Kidney glomerular epithelial cell (primary cell): ENCODE measurements around the gene FAM186B.

ENCODE experiments used
- DNase-seq: peaks from one replicate; lab custom pipeline; 2025; lab: John Stamatoyannopoulos, UW

Gene FAM186B

DNA sequence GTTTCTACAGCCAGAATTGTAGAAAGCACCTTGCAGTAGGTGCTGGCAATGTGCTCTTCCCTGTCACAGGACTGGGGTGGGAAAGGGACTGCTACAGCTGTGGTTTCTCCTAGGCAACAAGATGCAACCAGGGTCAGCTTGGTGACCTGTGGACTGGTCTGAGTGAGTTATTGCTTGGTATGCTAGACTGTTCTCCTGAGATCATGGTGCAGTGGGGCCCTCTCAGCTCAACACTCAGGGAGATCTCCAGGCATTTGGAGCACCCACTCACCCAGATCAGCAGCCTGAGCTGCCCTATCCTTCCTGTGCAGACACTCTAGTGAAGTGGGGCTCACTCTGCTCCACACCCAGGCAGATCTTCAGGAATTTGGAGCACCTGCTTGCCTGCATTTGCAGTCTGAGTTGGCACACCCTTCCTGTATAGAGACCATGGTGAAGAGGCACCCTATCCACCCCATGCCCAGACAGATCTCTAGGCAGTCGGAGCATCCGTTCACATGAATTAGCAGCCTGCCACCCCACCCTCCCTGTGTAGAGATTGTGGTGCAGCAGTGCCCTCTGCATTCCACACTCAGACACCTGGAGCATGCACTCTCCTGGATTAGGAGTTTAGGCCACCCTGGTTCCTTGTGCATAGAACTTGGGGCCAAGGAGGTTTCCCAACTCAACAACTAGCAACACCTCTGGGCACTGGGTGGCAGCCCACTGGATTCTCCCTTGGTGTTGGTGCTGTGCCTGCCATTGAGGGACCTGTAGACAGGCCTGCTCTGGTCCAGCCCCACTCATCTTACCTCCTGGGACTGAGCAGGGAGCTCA, 3.8 kb upstream of the FAM186B start:
- no peak for DNase-seq

GRCh38 chr12:49604856-49605255, 583 bp downstream of the FAM186B start:
- DNase-seq: no peak

GRCh38 chr12:49603721-49604120, 1.7 kb downstream of the FAM186B start:
- no peak for DNase-seq

- DNase-seq: no peak
Measured at GRCh38 chr12:49599961-49600360, 5.5 kb downstream of the FAM186B start.

DNA sequence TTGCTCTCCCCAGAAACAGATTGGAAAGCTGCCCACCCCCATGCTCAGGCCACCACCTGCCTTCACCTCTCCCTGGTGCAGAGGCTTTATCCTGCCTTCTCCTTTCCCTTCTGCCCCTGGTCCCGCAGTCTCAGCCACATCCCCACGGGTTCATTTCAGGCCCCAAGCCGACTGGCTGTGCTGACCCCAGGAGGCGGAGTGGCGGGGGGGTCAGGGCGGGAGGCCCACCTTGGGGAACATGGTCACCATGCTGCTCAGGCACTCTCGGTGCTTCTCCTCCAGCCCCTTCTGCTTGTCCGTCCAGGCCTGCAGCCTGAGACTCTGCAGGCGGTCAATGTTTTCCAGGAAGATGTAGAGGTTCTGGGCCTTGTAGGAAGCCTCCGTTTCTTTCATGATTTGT, 6.9 kb downstream of the FAM186B start:
- DNase-seq: no peak

DNA sequence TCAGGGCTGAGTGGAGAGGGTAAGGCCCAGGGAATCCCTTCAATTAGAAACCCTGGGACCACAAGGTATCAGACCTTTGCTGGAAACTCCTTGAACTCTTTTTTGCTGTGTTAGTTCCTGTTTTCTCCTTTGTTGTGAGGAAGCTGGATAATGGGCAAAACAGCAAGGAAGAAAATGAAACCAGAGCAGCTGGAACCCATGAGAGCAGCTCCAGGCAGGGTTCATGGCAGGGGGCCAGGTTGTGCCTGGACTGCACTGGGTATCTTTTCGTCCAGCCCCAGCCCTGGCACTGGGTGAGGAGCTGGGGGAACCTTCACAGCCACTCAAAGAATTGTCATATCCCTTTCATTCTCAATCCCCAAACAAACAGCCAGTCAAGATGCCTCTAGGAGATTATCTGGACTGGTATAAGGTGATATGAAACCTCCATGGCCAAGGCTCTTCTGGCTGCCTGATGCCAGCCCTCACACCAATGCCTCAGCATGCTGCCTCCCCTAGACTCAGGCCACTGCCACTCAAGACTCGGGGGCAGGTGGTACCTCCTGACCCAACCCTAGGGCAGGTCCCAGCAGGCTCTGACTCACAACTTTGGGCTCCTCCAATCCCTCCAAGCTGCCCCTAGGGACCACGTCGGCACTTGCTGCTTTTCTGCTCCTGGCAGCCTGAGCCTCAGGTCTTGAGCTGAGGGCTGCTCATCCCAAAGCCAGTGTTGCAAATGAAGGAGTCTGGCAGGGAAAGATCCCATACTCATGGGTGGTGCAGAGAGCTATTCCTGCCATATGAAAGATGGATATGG, 16.5 kb downstream of the FAM186B start:
- no peak for DNase-seq

DNA sequence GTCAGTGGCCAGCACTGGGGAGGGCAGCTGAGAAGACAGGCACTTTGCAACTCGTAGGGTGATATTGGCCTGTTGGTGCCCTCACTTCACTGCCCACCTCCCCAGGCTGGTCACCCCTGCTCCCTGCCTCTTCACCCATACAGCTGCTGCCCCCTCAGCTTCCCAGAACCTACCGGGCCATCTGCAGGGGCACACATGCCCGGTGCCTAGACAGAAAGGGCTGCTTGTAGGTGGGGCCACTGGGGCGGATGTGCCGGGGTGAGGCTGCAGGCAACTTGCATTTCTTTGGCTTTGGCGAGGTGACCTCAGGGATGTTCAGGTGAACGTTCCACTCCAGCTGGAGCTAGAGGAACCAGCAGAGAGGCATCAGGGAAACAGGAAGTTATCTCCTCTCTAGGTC, 17.2 kb downstream of the FAM186B start:
- DNase-seq: no peak

- DNase-seq: no peak
Measured at GRCh38 chr12:49587174-49587908, 18.1 kb downstream of the FAM186B start.

DNA sequence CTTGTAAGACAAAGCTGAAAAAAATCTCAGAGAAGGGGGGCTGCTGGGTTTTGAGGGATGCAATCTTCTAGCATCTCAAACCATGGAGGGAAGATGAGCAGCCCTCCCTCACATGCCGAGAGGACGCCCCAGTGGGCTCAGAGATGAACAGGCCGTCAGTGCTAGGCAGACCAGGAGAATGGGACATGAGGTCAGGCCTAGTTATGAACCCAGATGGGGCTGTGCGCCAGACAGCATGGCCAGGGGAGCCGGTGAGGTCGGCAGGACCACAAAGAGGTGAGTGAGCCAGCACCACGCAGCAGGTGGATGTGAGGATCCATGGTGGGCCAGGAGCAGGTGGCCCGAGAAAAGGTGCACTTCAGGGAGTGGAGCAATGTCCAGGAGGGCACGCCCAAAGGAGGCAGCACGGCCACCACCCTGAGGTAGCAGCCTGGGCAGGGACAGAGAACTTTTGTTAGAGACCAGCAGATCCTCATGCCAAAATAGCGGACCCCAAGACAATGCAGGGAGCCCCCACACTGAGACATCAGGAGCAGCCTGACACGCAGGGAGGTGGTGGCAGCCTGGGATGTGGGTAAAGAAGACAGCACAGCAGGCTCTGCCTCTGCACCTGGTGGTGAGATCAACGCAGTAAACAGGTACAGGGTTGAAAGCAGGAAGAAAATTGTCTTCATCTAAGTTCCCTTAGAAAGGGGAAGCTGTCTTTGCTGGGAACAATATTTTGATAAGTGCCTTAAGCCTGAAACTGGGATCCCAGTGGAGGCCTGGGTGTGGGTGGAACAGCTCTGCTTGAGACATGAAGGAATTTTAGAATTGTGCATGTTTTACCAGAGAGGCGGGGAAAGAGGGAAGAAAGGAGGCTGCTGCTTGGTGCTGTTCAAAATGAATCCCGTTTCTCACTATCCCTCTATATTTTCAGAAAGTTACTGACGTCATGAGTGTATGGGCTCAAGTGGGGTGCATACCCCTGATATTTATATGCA, 19.7 kb downstream of the FAM186B start:
- DNase-seq: no peak

DNA sequence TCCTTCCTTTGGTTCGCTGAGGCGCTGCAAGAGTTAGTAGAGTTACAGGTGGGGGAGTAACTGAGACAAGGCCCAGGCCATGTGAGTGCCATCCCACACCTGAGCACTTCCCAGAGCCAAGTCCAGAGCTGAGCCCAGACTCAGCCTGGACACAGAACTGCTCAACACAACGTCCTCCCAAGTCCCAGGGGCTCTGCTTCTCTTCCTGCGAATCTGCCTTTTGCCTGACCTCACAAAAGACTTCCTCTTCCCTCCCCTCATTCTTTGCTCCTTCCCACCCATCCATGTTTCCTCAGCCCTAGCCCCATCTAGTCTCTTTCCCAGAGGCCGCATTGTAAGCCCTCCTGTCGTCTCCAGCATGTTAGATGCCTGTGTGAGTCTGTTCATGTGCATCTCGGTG, 20.8 kb downstream of the FAM186B start:
- DNase-seq: no peak

DNA sequence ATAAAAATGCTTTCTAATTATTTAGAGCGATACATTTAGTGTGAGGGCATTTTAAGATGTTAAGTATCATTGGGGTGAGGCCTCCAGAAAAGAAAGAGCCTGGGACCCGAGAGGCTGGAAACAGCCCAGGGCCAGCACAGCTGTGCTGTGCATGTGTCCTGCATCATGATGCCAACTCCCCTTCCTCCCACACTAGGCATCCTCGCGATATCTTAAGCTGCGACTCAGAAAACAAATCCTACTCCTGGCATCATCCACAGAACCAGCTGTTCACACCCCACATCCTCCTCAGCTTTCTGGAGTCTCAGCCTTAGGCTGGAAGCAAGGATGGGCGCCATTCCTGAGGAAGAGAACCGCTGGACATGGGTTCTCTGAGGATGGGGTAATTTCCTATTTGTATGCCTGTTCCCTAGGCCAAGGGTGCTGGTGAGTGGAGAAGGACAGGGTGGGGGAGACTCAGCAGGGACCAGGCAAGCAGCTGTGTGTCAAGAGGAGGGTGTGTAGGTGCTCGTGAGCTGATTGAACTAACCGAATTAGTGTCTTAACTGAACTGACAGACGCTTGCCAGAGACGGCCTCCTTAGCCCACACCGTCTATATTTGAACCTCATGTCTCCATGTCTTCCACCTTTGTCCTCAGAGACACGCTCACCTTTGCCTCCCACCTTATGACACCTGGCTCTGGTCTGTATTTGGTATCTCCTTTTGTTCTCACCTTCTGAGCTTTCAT, 21.9 kb downstream of the FAM186B start:
- DNase-seq: no peak

DNA sequence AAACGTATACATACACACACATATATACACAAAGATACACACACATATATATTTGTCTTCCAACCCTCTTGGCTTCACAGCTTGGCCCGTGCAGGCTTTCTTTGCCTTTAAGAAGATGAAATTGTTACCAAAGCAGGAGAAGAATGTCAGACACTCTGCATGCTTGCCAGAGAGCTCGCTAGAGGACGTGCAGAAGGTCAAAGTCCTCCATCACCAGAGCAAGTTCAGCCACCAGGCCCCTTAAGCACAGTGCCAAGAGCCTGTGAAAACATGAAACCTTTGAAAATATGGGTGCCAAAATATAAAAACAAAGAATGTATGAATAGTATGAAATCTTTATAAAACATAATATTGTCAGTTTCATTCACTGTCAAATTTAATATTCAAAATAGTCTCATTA, 22.6 kb downstream of the FAM186B start:
- DNase-seq: no peak

DNA sequence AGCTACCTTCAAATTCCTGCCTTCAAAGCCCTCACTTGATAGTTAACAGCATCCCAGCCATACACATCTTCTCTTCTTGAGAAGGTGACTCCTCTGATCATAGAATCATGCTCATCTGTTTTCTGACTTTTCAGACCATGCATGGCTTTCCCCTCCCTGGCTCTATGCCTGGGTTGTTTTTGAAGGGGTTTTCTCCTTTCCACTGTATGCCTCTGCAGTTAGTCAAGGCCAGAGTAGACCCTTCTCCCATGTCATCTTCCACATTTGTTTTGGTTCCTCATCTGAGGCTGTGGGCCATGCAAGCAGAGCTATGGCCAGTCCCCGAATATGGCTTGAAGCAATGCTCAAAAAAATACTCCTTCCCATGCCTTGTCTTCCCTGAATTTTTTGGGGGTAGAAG, 23.2 kb downstream of the FAM186B start:
- no peak for DNase-seq

DNA sequence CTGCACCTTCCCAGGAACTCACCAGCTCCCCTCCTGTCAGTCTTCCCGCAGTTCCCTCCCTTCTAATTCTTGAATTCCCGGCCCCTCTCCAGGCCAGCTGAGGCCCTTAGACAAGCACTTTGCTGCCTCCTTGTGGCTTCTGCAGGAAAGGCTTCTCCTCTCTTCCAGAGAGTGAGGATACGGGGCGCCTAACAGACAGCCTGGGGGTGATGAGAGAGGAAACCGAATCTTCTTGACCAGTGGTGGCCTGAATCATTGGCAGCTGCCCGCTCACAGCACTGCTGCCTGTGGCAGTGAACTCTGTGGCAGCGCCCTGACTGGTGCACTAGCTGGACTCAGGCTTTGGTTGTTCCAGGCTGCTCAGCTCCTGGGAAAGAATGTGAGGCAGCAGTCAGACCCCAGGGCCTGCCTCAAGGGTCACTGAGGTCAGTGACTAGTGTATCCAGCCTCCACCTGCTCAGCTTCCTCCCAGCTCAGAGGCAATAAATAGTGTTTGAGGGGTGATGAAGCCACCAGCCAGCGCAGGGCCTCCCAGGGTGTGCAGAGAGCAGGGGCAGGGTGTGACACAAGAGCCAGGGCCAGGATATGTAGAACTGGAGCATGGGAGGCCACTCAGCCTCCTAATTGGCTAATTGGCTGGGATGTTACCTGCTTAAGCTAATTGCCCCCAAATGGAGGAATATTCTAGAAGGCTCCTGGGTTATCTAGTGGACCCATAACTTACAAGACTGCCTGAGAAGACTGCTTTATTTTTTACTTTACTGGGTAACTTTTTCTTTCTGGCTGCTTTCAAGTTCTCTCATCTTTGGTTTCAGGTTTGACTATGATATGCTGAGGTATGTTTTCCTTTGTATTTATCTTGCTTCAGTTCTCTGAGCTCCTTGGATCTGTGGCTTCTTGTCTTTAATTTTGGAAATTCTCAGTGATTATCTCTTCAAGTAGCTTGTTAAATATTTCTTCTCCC, 24.6 kb downstream of the FAM186B start:
- DNase-seq: peak; percentile 79

- no peak for DNase-seq
Measured at GRCh38 chr12:49578471-49579112, 26.8 kb downstream of the FAM186B start.

GRCh38 chr12:49577589-49578315, 27.7 kb downstream of the FAM186B start:
- DNase-seq: no peak

DNA sequence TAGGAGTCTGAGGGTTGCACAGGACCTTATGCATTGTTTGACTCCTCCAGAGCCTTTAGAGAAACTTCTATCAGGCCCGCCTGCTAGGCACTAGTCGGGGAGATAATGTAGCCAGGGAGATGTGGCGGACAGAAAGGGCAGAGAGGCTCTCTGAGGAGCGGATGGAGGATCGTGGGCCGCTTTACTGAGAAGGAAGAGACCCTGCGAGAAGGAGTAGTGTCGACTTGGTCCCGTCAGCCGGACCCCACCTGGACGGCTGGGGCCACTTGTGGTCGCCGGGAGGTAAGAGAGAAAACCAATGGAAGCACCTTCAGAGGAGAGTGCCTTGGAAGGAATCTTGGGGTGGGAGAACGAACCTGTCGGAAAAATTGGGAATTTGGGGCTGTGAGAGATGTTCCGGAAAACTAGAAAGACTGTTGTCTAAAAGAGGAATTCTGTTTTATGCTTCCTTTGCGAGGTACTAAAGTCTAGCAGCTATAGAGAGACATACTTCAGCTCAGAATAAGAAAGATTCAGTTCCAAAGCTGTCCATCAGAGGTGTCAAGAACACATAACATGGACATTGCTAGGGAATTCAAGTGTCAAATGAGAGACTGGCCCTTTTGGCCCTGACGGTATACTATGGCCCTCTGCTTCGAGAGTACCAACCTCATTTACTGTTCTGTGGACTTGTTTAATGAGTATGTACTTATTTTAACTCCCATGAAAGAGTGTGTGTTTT, 36.8 kb downstream of the FAM186B start:
- no peak for DNase-seq
